HG02938 (cell line): Measurements from ENCODE around the gene MYG1.
"Not testable (repeated sequence)": the region's sequence is repeated elsewhere in the genome, so short reads cannot be mapped to it uniquely, and the experiment has no call there.

Source experiments
- ATAC-seq: cut with Tn5 transposase; IDR thresholded peaks from one replicate; pipeline ENCODE4 v1.9.1; 2021; ENCODE audit warnings: mild to moderate bottlenecking, moderate library complexity; ENCODE audit not compliant: unreplicated experiment

MYG1 gene

GRCh38 chr12:53326460-53327185, 27.1 kb downstream of the MYG1 start:
- ATAC-seq: no peak

- ATAC-seq: no peak
These were observed 28.0 kb downstream of the MYG1 start for GRCh38 chr12:53327435-53328042.

DNA sequence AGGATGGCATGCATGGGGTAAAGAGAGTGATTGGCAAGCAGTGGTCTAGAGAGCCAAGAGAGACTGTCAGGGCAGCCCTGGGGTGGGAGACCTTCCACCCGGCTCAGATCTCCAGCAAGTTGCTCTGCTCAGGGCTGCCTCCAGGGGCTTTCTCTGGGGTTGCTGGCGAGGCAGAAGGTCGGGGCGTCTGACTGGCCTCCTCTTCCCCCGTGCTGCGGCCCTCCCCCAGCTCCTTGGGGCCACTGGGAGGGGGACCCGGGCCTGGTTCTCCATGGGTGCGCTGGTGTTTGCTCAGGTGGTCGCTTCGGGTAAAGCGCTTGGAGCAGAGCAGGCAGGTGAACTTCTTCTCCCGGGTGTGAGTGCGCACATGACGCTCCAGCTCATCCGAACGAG, 28.5 kb downstream of the MYG1 start:
- ATAC-seq: no peak

- no peak for ATAC-seq
These were observed 31.2 kb downstream of the MYG1 start for GRCh38 chr12:53330671-53331070.

- not testable (repeated sequence) for ATAC-seq
These were observed 32.8 kb downstream of the MYG1 start for GRCh38 chr12:53332339-53332738.

DNA sequence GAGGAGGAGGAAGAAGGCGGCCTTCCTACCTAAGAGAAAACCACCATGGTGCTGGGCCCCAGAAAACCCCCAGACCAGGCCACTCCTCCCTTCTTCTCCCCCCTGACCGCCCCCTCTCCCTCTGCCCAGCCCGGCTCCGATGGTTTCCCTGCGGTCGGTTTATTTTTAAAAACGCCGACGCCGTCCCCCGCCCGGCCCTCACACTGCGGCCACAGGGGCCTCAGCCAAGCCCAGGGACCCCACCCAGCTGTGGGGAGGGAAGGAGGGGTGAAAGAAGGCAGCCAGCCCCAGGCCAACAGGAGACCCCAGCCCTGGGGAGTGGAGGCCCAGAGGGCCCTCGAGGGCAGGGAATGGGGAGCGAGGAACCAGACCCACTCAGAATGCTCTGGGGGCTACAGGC, 33.2 kb downstream of the MYG1 start:
- no peak for ATAC-seq

GRCh38 chr12:53333289-53333688, 33.8 kb downstream of the MYG1 start:
- ATAC-seq: no peak

GRCh38 chr12:53333845-53334244, 34.4 kb downstream of the MYG1 start:
- no peak for ATAC-seq

DNA sequence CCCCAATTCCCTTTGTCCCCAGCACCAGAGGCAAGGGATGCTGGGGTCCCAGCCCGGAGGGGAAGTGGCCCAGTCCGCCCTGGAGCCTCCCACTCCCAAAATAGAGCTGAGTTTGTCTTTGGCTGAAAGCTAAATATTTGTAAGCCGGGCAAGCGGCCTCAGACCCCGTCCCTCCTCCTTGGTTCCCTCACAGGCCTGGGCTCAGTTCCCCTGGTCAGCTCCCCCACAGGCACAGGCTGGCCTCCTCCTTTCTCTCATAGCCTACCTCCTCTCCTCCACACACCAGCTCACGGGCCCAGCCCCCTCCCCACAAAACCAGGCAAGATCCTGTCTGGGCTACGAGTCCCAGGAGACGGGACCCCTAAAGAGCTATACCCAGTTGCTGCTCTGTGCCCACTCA, 35.3 kb downstream of the MYG1 start:
- ATAC-seq: no peak

GRCh38 chr12:53336181-53336681, 36.7 kb downstream of the MYG1 start, which contains the start of gene SP7:
TSS of gene SP7 (minus strand) at chr12:53336354. CDS start at chr12:53335646, 708 bp downstream.
- no peak for ATAC-seq

GRCh38 chr12:53338017-53338416, 38.5 kb downstream of the MYG1 start:
- no peak for ATAC-seq

DNA sequence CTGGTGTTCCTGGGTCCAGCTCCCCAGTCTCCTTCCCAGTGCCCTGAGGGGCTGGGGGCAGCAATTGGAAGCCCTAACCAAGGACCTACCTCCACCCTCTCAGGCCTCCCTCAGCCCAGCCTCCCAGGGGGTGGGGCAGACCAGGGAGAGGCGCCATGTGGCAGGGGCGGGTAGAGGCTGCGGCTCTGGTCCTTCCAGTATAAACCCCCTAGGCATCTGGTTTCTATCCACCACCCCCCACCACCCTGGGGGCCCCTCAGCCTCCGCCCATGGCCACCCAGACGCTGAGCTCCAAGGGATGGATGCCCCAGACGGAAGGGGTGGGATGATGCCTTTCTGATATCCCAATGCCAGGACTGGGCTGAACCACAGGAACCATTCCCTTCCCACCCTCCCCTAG, 39.4 kb downstream of the MYG1 start:
- no peak for ATAC-seq

GRCh38 chr12:53340398-53340797, 40.9 kb downstream of the MYG1 start:
- ATAC-seq: no peak

- no peak for ATAC-seq
These were observed 44.0 kb downstream of the MYG1 start for GRCh38 chr12:53343449-53343848.

- no peak for ATAC-seq
These were observed 44.5 kb downstream of the MYG1 start for GRCh38 chr12:53343969-53344368.

DNA sequence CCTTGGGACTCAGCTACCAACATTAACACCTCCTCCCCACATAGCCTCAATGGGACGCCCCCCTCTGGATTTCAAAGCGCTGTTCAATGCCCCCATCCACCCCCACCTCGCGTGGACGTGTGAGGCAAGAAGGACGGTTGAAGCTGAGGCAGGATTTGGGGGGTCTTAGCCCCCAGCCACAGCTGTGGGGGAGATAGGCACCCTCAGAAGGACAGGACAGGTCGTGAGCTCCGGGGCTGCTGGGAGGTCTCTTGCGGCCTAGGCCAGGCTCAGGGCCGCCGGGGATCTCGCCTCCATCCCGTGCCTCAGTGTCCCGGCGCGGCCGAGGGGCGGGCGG, 45.0 kb downstream of the MYG1 start:
- ATAC-seq: no peak

DNA sequence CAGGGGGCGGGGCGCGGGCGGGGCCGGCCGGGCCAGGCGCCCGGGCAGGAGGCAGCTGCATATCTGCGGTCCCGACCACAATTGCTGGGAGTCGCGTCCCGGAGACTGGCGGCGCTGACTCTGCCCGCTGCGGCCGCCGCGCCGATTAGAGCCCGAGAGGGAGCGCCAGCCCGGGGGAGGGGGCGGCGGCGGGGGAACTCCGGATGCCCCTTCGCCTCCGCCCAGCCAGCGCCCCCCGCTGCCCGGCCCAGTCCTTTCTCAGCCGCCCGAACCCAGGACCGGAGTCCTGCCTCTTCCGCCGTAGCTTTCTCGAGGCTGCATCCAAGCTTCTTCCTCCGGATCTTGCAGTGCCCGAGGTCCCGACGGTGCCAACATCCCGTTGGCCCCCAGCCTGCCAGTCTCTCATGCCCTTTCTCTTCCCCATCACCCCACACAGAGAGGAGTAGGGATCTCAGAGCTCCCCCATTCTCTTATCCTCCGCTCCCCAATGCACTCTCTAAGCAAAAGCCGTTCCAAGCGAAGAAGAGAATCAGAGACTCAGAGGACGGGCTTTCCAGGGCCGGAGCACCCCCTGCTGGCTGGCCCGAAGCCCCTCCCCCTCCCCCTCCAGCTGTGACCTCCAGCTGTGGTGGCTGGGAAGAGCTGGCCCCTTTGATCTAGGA, 45.5 kb downstream of the MYG1 start:
- ATAC-seq: no peak

- no peak for ATAC-seq
These were observed 46.1 kb downstream of the MYG1 start for GRCh38 chr12:53345486-53346188.

GRCh38 chr12:53346491-53346890, 47.0 kb downstream of the MYG1 start:
- no peak for ATAC-seq

- no peak for ATAC-seq
These were observed 48.4 kb downstream of the MYG1 start for GRCh38 chr12:53347905-53348304.
